DND-41 (cell line): ENCODE results near the gene LRRC47.

Source experiments
- EZH2 ChIP-seq: IDR thresholded peaks from 3 replicates; pipeline ENCODE4 v1.6.1; 2012; ENCODE audit warnings: borderline replicate concordance, low read depth, mild to moderate bottlenecking, moderate library complexity, low read length, inconsistent platforms; ENCODE audit not compliant: severe bottlenecking
- TF ChIP-seq, protein P1 (sequence below): IDR thresholded peaks from 2 replicates; pipeline ENCODE4 v1.5.1; 2012; ENCODE audit warnings: borderline replicate concordance, low read length, moderate library complexity, mild to moderate bottlenecking; ENCODE audit not compliant: poor library complexity, severe bottlenecking; ENCODE audit errors: extremely low read depth

DNA sequence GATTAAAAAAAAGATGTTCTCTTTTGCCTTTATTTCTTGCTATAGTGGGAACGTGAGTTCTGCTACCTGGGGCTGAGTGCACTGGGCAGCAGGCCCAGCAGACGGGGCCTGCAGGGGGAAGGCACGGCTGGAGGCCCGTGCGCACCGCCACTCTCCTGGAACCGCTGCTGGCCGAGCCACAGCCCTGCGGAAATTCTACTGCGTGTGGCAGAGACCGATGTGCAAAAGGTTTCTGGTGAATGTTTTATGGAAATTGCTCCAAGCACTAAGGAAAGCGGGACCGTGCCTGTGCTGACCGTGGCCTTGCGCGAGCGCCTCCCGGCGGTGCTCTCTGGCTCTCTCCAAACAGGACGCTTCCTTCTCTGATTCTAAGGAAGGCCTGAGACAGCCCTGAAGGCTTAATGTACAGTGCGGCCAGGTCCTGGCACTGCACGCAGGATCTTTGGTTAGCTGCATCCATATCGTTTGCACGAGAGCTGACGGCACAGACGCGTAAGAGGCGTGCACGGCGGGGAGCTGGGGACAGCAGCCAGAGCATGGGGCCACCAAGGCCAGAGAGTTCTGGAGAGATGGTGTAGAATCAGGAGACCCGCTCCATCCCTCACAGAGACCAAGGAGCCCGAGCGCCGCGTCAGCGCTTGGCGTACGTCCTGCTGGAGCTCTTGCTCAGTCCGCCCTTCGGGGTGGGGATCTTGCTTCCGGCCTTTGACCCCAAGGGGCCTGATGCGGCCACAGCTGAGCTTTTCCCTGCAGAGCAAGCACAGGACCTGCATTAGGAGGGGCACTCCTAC, 18.7 kb upstream of the LRRC47 start:
- TF ChIP-seq, protein P1, sequence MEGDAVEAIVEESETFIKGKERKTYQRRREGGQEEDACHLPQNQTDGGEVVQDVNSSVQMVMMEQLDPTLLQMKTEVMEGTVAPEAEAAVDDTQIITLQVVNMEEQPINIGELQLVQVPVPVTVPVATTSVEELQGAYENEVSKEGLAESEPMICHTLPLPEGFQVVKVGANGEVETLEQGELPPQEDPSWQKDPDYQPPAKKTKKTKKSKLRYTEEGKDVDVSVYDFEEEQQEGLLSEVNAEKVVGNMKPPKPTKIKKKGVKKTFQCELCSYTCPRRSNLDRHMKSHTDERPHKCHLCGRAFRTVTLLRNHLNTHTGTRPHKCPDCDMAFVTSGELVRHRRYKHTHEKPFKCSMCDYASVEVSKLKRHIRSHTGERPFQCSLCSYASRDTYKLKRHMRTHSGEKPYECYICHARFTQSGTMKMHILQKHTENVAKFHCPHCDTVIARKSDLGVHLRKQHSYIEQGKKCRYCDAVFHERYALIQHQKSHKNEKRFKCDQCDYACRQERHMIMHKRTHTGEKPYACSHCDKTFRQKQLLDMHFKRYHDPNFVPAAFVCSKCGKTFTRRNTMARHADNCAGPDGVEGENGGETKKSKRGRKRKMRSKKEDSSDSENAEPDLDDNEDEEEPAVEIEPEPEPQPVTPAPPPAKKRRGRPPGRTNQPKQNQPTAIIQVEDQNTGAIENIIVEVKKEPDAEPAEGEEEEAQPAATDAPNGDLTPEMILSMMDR = no peak
- no peak for TF ChIP-seq EZH2
